Measurements from ENCODE around the gene ARID5B.

The ARID5B gene

GRCh38 chr10:61905837-61906561, 4.5 kb downstream of the ARID5B start:
- DNase-seq (ENCODE audit: low read depth) = no peak

- no peak for DNase-seq (ENCODE audit: low read depth)
Observed at GRCh38 chr10:61906562-61906901, 5.0 kb downstream of the ARID5B start.

- no peak for DNase-seq (ENCODE audit: low read depth)
Observed at GRCh38 chr10:61907011-61907410, 5.5 kb downstream of the ARID5B start.

GRCh38 chr10:61907587-61907986, 6.1 kb downstream of the ARID5B start:
- DNase-seq (ENCODE audit: low read depth) = no peak

- DNase-seq (ENCODE audit: low read depth) = no peak
Observed at GRCh38 chr10:61910226-61910805, 8.8 kb downstream of the ARID5B start.

- no peak for DNase-seq (ENCODE audit: low read depth)
Observed at GRCh38 chr10:61910894-61911293, 9.4 kb downstream of the ARID5B start.

GRCh38 chr10:61911425-61911824, 9.9 kb downstream of the ARID5B start:
- DNase-seq (ENCODE audit: low read depth) = no peak

- DNase-seq (ENCODE audit: low read depth) = no peak
Observed at GRCh38 chr10:61912981-61913380, 11.5 kb downstream of the ARID5B start.

- DNase-seq (ENCODE audit: low read depth) = no peak
Observed at GRCh38 chr10:61918140-61918539, 16.6 kb downstream of the ARID5B start.

- no peak for DNase-seq (ENCODE audit: low read depth)
Observed at GRCh38 chr10:61918989-61919388, 17.5 kb downstream of the ARID5B start.

GRCh38 chr10:61919646-61920215, 18.2 kb downstream of the ARID5B start:
- peak; percentile 57 for DNase-seq (ENCODE audit: low read depth)

- DNase-seq (ENCODE audit: low read depth) = no peak
Observed at GRCh38 chr10:61921143-61921542, 19.6 kb downstream of the ARID5B start.

GRCh38 chr10:61923210-61923949, 21.9 kb downstream of the ARID5B start:
- peak; percentile 80 for DNase-seq (ENCODE audit: low read depth)

GRCh38 chr10:61923950-61924274, 22.4 kb downstream of the ARID5B start:
- DNase-seq (ENCODE audit: low read depth) = no peak

GRCh38 chr10:61929555-61929954, 28.1 kb downstream of the ARID5B start:
- no peak for DNase-seq (ENCODE audit: low read depth)

GRCh38 chr10:61931620-61932332, 30.3 kb downstream of the ARID5B start:
- DNase-seq (ENCODE audit: low read depth) = peak; percentile 25

GRCh38 chr10:61933859-61934555, 32.5 kb downstream of the ARID5B start:
- DNase-seq (ENCODE audit: low read depth) = no peak

GRCh38 chr10:61935077-61935476, 33.6 kb downstream of the ARID5B start:
- no peak for DNase-seq (ENCODE audit: low read depth)

- DNase-seq (ENCODE audit: low read depth) = no peak
Observed at GRCh38 chr10:61936770-61937169, 35.3 kb downstream of the ARID5B start.

- peak; percentile 74 for DNase-seq (ENCODE audit: low read depth)
Observed at GRCh38 chr10:61937631-61938351, 36.3 kb downstream of the ARID5B start.

GRCh38 chr10:61939902-61940301, 38.4 kb downstream of the ARID5B start:
- DNase-seq (ENCODE audit: low read depth) = no peak

All from EH (cell line).